IPS-NIHi7 (cell line): Measurements from ENCODE around the gene CEP170.
A peak's percentile ranks its signal among the peaks of the same experiment; 100 is the strongest.

ENCODE experiments used
- DNase-seq: peaks from one replicate; pipeline ENCODE4 v3.0.0; 2012; ENCODE audit warnings: mixed read lengths; ENCODE audit errors: extremely low spot score

CEP170 gene

DNA sequence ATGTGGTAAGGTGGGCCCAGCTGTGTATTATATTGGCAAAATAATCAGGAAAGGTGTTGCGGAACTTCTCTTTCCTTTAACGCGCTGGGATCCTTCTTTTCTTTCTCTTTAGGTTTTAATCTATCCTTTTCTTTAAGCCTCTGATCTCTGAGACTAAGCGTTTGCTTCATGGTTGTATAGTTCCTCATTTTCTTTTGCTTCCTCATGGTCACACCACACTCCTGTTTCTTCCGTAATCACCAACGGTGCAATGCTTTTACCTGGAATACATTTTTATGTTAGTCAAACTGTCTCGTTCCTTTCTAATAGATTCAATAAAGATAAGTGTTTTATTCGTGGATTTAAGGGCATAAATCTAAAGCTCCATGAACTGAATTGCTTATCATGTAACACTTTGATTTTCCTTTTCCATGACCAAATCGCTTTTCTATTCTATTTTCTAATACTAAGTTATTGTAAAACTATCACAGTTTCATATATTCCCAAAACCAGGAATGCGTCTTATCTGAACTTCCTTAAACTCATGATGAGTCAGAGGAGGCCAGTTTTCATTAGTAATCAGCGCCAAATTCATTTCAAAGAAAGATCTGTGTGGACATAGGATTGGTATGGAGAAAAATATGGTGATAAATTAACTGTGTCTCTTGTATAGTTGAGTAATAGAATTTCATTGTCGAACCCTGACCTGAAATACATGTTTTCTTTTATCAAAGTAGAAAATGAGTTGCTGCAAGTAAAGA is 13.0 kb upstream of the CEP170 start:
- DNase-seq, result no peak

GRCh38 chr1:243267471-243267880 is 12.4 kb upstream of the CEP170 start:
- DNase-seq, result no peak

GRCh38 chr1:243266231-243266630 is 11.2 kb upstream of the CEP170 start:
- DNase-seq, result no peak

- no peak for DNase-seq
Measured at GRCh38 chr1:243264717-243265116, 9.6 kb upstream of the CEP170 start.

GRCh38 chr1:243261390-243261789 is 6.3 kb upstream of the CEP170 start:
- DNase-seq, result no peak

DNA sequence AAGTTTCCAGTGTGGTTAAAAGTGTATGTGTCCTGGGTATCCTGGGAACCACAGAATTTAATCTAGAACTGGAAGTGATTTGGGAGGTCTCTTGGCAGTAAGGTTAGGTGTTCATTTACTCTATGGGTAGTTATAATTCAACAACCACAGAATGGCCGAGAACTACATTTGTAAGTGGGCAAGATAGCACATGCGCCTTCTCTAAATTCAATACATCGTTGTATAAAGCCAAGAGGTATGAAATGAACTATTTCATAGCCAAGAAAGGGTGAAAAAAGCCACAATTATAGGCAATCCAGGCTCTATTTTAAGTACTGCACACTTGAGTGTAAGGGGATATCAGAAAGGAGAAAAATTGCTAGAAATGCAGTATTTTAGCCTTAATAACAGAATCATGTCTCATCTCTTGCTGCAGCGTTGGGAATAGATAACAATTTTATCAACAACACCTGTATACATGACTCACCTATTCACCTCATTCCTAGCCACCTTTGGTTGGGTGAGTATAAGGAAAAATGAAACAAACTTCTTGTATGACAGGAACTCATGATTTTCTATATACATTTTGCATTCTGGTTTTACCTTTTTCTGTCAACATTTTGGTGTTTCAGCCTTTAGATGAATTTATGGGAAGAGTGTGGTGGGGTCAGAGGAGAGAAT is 5.3 kb upstream of the CEP170 start:
- DNase-seq, result no peak

DNA sequence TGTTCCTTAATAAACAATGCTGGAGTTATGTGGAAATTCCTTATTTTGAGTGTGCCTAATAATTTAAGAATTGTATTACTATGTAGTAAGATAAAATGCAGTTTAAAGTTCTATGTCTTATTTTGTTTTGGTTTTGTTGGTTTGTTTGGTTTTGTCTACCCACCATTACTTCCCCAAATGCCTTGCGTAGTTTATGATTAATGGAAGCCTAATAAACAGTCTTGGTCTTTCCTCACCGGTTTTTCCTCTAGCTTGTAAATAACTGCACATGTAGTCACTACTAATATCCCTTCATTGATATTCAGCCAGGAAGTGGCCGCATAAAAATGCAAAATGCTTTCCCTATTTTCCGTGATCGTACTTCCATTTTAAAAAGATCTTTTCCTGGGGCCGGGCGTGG is 3.6 kb upstream of the CEP170 start:
- DNase-seq, result no peak

DNA sequence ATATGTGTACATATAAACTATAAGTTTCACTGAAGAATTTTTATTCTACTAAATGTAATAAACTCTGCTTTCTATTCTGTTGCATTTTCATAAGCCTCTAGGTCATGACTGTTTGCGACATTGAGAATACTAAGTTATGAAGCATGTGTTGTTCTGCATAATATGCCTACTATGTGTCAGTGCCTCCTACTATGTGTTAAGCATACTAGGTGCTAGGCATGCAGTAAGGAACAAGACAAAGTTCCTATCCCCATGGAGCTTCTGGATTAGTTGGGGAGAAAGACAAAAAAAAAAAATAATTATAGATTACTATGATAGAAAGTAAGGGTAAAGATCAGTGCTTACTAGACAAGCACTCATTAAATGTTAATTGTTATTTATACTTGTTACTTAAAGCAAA is 2.1 kb upstream of the CEP170 start:
- DNase-seq, result no peak

- DNase-seq, result no peak
Measured at GRCh38 chr1:243256590-243256989, 1.5 kb upstream of the CEP170 start.

GRCh38 chr1:243255791-243256512 is 871 bp upstream of the CEP170 start, which contains the start of gene SDCCAG8:
Gene SDCCAG8, plus strand, starts transcription at chr1:243256041. Its CDS starts 133 bp downstream, at chr1:243256174.
- DNase-seq, result peak; percentile 88

DNA sequence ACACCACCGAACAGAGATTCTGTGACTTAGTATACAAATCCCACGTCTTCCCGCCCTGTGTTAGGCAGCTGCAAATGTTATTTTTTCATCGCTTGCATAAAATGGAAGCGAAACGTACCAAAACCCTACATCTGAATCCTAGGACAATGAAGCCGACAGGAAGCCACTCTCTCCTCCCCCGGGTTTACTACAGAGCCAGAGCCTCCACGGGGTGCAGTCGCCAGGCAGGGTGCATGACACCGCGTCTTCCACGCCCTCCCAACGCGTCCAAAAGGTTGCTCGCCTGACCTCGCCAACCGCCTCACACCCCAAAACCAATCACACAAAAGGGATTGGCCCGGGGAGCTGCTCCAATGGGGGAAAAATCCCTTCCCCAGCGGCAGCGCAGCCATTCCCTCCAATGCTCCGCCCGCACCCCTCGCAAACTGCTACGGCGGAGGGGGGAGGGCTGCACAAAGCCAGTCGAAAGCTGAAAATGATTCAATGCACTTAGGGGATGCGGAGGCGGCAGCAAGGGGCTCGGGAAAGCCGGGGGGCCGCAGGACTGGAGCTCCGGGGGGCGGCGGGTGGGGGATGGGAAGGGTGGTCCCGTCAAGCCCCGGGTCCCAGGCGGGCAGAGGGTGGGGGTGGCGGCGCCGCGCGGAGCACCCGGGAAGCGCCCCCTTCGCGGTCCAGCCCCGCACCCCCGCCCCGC is 701 bp downstream of the CEP170 start:
- peak; percentile 52 for DNase-seq

DNA sequence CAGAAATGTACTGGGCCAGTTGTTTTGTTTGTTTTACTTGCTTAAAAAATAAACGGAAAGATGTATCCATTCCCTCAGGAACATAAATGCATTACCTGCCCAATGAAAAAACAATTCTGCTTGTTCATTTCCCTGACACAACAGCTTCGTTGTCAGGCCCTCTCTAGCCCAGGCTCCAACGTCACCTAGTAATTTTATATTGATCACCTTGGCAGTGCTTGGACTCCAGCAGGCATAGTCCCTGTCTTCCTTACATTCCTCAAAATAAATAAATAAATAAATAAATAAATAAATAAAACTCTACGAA is 1.2 kb downstream of the CEP170 start:
- no peak for DNase-seq

GRCh38 chr1:243253211-243253925 is 1.7 kb downstream of the CEP170 start:
- DNase-seq, result no peak

- DNase-seq, result no peak
Measured at GRCh38 chr1:243251539-243251938, 3.5 kb downstream of the CEP170 start.

GRCh38 chr1:243250102-243250501 is 5.0 kb downstream of the CEP170 start:
- no peak for DNase-seq

GRCh38 chr1:243249214-243249613 is 5.9 kb downstream of the CEP170 start:
- DNase-seq, result no peak

DNA sequence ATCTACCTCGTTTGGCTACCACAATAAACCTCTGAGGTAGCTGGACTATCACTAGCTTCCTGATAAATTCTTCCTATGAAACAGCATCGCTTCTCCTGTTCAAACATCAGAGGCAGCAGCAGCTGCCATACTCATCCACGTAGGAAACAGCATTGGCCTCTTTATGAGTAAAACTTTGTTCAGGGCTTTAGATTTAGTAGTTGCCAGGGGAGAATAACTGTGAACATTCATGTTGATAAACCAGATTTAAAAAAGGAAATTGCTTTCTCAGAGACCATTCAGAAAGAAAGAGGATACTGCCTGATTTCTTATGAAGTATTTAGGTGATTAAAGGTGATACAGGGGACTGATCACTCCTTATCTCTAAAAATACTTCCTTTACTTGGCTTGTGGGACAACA is 7.2 kb downstream of the CEP170 start:
- no peak for DNase-seq

GRCh38 chr1:243246916-243247315 is 8.2 kb downstream of the CEP170 start:
- no peak for DNase-seq

- no peak for DNase-seq
Measured at GRCh38 chr1:243244432-243244841, 10.6 kb downstream of the CEP170 start.

DNA sequence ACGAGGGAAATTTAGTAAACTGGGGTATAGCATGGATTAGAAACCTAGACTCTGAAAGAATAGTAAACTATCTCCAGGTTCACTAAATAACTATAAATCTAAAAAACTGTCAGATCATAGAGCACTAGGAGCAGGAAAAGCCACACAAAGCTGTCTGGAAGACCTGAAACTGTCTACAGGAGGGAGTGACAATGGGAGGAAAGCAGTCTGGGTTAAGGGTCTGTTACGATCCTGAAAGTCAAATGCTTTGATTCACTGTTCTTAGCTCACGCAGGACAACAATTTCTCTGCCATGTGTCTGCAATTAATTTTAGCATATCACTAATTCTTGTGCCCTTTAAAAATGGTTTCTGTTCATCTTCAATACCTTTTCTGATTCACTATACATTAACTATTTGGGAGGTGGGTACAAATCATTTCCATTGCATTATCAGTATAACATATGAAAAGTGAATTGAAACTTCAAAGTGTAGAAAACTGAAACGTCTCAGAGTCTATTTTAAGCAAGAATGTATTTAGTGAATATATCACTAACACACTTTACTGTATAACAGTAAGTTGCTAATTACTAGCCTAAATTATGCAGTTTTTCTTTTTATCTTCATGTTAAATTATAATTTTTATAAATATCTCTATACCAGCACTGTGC is 18.4 kb downstream of the CEP170 start:
- DNase-seq, result no peak

DNA sequence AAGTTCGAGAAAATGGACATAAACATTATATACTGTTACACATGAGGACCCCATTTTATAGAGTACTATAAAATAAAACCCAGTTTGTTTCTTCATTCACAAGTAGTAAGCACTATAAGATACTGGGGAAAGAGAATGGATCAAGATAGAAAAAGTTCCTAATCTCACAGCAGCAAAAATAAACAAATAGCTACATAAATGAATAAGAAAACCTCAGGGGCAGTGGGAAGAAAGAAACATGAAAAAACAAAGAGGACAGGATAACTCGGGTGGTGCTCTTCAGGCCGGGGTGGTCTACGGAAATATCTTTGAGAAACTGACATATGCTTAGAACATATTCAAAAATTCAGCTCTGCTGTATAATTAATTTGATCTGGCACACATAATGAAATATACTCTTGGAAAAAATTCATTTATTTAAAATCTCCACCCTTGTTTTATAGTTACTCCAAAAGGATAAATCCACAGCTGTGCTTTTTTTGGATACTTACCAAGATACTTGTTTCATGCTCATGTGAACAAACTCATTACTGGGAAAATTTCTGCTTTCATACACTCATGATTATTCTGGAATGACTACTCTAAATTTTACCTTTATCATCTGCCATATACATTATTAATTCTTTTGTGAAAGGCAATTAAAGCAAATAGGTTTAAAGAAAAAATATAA is 20.0 kb downstream of the CEP170 start:
- no peak for DNase-seq
